ENCODE results near the gene MYCL. TPM values are rescaled to one million over a fixed set of nuclear protein-coding genes. Genes with fewer than 3 reads are reported as not detected.

Gene MYCL
- total and polyA plus RNA-seq, 10 of the 15 experiments (the other 5 are each of a cell fraction or from before 2014, with no cell fraction given) = 0.11 to 1.4 (median 0.40) TPM; not detected in 1

DNA sequence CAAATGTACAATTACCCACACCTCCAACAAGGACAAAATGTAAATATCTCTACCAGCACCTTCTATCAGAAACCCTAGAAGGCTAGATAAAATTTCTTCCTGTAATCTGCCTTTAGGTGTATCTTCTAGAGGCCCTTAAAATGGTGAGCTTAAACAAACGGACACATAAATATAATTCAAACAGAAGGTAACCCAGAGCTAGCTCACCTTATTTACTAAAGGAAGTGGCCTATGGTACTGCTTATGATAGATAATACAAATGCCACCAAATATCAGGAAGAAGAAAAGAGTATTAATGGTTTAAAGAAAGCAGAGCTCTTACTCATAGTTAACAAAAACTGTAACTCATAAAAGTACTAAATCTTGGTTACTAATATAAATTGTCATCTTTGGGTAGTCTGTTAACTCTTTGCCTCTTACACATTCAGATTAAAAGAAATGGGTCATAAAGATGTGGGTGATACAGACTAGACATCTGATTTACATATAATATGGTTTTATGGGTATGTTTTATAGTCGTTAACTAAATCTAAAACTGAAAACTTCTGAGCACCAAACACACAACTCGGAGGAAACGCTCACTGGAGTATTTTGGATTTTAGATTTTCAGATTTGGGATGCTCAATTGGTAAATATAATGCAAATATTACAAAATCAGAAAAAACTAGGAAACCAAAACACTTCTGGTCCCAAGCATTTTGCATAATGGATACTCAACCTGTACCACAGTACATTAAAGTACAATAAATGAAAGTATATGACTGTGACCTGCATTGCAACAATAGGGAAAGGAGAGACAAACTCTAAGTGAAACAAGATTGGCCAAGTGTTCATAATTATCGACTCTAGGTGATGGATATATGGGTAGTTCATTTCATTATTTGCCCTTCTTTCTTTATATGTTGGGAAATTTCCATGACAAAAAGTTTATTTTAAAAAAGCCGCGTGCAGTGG is 41.6 kb downstream of the MYCL start (continued):
- TF ChIP-seq TCF12 (IDR thresholded peaks at IDR 0.05; ENCODE audit: low read depth, low read length) = no peak
- TF ChIP-seq SRF (IDR thresholded peaks at IDR 0.05; ENCODE audit: low read depth in 2 of 2, low read length in 2 of 2) = no peak
- no peak for TF ChIP-seq USF1 (IDR thresholded peaks at IDR 0.05; ENCODE audit: borderline replicate concordance, extremely low read length, insufficient read depth, low read depth, low read length)
- no peak for TF ChIP-seq NRF1 (conservative IDR thresholded peaks at IDR 0.05; ENCODE audit: low read depth, low read length)
- no peak for TF ChIP-seq SMC3 (IDR thresholded peaks at IDR 0.05; ENCODE audit: borderline replicate concordance, low read length)
- TF ChIP-seq IRF4 (IDR thresholded peaks at IDR 0.05; ENCODE audit: low read depth, low read length) = no peak
- no peak for TF ChIP-seq ZNF274 (IDR thresholded peaks at IDR 0.05; ENCODE audit: insufficient read depth, insufficient read length)
- TF ChIP-seq NR2C1 (IDR thresholded peaks at IDR 0.05) = no peak
- no peak for TF ChIP-seq CBX3 (IDR thresholded peaks at IDR 0.05; ENCODE audit: borderline replicate concordance, low read depth)

DNA sequence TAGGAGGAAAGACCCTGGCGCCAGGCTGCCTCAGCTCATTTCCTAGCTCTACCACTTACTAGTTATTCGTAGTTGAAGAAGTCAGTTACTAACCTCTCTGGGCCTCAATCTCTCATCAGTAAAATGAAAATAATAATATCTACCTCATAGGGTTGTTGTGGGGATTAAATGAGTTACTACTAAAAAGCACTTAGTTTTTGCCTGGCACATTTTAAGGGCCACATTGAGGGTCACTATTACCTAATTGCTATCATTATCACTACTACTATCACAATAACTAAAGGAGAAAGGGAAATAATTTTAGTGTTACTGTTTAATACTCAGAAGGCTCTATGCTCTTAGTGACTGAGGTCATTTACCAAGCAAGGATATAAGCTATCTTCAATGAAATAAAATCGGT is 43.4 kb downstream of the MYCL start:
- Histone ChIP-seq H3K27me3 (replicated peaks in 1 of 2; ENCODE audit: control insufficient read depth in 2 of 2, insufficient read depth in 2 of 2, low read length in 1 of 2) (no peaks in the 10 kb centered on the region), H3K4me3 (no peak overlapping the region), H3K27ac (ENCODE audit: control insufficient read depth, insufficient read depth) (no peak overlapping the region), H3K4me2 (ENCODE audit: control insufficient read depth, insufficient read depth) (no peak overlapping the region), H3K36me3 (ENCODE audit: control insufficient read depth in 2 of 2, insufficient read depth in 2 of 2, low read length in 1 of 2) (peaks cover 8 to 11% of the 10 kb centered on the region in 2 experiments), H3K9me3 (replicated peaks; ENCODE audit: control insufficient read depth, insufficient read depth, low read length) (no peaks in the 10 kb centered on the region), H2AFZ (ENCODE audit: control insufficient read depth, low read depth, low read length) (no peak overlapping the region), H3K9ac (ENCODE audit: control insufficient read depth, insufficient read depth, low read length) (no peak overlapping the region), H4K20me1 (ENCODE audit: control insufficient read depth, insufficient read depth) (no peaks in the 10 kb centered on the region), H3K79me2 (ENCODE audit: control insufficient read depth, insufficient read depth, low read length) (peaks cover 27% of the 10 kb centered on the region), H3K4me1 (ENCODE audit: control insufficient read depth, insufficient read depth, low read length) (no peaks in the 10 kb centered on the region)
- ChIA-PET POLR2A (no interaction called here), CTCF (interaction anchor here (1.2 to 1.9 kb wide), 3 partner anchors 12 to 23 kb away, joined by 3 to 5 read pairs (median 4); no protein-coding TSS in a partner anchor), RAD21 (ENCODE audit: unreplicated experiment) (interaction anchor here (1.1 kb wide), 1 partner anchor 41 kb away, joined by 3 read pairs; no protein-coding TSS in a partner anchor), SMC1A (ENCODE audit: uncharacterized antibody, unreplicated experiment) (interaction anchor here (0.8 to 2.2 kb wide), 6 partner anchors 12 to 52 kb away, joined by 3 to 7 read pairs (median 3); no protein-coding TSS in a partner anchor)
- no peak for DNase-seq (ENCODE audit: low read depth, low spot score)
- in situ Hi-C loops (cut with MboI) = no loop called here
- no peak for ATAC-seq
- no TSS peak for BruUV-seq (replicated peaks)
- no peak for FAIRE-seq
- 97% methylated on average over 3 of the region's 3 CpGs for WGBS (ENCODE audit: insufficient coverage, insufficient replicate concordance, low lambda C conversion rate, missing lambda C conversion rate)
- intact Hi-C loops (cut with micrococcal nuclease; ENCODE audit: unreplicated experiment) = no loop called here
- TF ChIP-seq NFYB (IDR thresholded peaks at IDR 0.05; ENCODE audit: insufficient read depth, low read depth, low read length) (no peak), HDAC6 (IDR thresholded peaks at IDR 0.05; ENCODE audit: unreplicated experiment) (no peak), SREBF2 (IDR thresholded peaks at IDR 0.05; ENCODE audit: low read length) (no peak), SIX5 (IDR thresholded peaks at IDR 0.05; ENCODE audit: low read depth, low read length, severe bottlenecking) (no peak), ETV6 (conservative IDR thresholded peaks at IDR 0.05 in 1 of 2, IDR thresholded peaks at IDR 0.05 in 1 of 2; ENCODE audit: borderline replicate concordance in 1 of 2, low read depth in 1 of 2) (no peak), HCFC1 (IDR thresholded peaks at IDR 0.05; ENCODE audit: low read length) (no peak)
- TF ChIP-seq, protein P1, sequence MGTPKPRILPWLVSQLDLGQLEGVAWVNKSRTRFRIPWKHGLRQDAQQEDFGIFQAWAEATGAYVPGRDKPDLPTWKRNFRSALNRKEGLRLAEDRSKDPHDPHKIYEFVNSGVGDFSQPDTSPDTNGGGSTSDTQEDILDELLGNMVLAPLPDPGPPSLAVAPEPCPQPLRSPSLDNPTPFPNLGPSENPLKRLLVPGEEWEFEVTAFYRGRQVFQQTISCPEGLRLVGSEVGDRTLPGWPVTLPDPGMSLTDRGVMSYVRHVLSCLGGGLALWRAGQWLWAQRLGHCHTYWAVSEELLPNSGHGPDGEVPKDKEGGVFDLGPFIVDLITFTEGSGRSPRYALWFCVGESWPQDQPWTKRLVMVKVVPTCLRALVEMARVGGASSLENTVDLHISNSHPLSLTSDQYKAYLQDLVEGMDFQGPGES (IDR thresholded peaks at IDR 0.05) = no peak
- TF ChIP-seq, protein P2, sequence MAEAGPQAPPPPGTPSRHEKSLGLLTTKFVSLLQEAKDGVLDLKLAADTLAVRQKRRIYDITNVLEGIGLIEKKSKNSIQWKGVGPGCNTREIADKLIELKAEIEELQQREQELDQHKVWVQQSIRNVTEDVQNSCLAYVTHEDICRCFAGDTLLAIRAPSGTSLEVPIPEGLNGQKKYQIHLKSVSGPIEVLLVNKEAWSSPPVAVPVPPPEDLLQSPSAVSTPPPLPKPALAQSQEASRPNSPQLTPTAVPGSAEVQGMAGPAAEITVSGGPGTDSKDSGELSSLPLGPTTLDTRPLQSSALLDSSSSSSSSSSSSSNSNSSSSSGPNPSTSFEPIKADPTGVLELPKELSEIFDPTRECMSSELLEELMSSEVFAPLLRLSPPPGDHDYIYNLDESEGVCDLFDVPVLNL (IDR thresholded peaks at IDR 0.05; ENCODE audit: low read depth, low read length) = no peak

All from GM12878 (cell line).